Naive thymus-derived CD8-positive, alpha-beta T cell (primary cell): ENCODE data around the gene GPR139. TPM values are rescaled to one million over a fixed set of nuclear protein-coding genes. Genes with fewer than 3 reads are reported as not detected.

Source experiments
- ATAC-seq, 2 donors: fragments of 150-1000 bp; cut with Tn5 transposase in 1 of 2; sonication (Bioruptor Pico), chemical (Tn5 transposase) in 1 of 2; 1 replicate in 1 of 2; 2 replicates in 1 of 2; pipeline ENCODE4 v1.10.0; 2021; ENCODE audit warnings: mild to moderate bottlenecking in 2 of 2, moderate library complexity in 2 of 2
- POLR2A ChIA-PET: fragments of 350-600 bp; sonication (Branson Sonifier 250); formaldehyde crosslinking; loops from one replicate; lab custom pipeline; 2021; ENCODE audit warnings: antibody characterized with exemption; lab: Charles Lee
- DNase-seq, 10 donors: peaks; one replicate each; pipeline versions ENCODE4 v3.0.0 to v3.0.0-alpha.2; 2020 to 2022
- H3K27ac Mint-ChIP-seq, 10 donors: one replicate each; pipeline ENCODE4 v1.8.0; 2020 to 2022; ENCODE audit warnings: mild to moderate bottlenecking in 10 of 10, mixed read lengths in 10 of 10, moderate library complexity in 4 of 10, inconsistent platforms in 1 of 10
- H3K27me3 Mint-ChIP-seq, 5 donors: one replicate each; pipeline ENCODE4 v1.8.0; 2021 to 2022; ENCODE audit warnings: mixed read lengths in 5 of 5
- H3K36me3 Mint-ChIP-seq, 3 donors: one replicate each; pipeline ENCODE4 v1.8.0; 2020 to 2022; ENCODE audit warnings: mixed read lengths in 3 of 3, mild to moderate bottlenecking in 2 of 3, inconsistent platforms in 1 of 3
- H3K4me1 Mint-ChIP-seq, 4 donors: one replicate each; pipeline ENCODE4 v1.8.0; 2021 to 2022; ENCODE audit warnings: mixed read lengths in 4 of 4
- H3K4me3 Mint-ChIP-seq, 10 donors: one replicate each; pipeline ENCODE4 v1.8.0; 2020 to 2022; ENCODE audit warnings: mild to moderate bottlenecking in 10 of 10, mixed read lengths in 10 of 10, moderate library complexity in 6 of 10, inconsistent platforms in 1 of 10
- H3K9me3 Mint-ChIP-seq, 9 donors: one replicate each; pipeline ENCODE4 v1.8.0; 2020 to 2022; ENCODE audit warnings: mixed read lengths in 9 of 9, mild to moderate bottlenecking in 3 of 9, inconsistent platforms in 1 of 9, moderate library complexity in 1 of 9
- polyA plus RNA-seq, 3 donors: library from polyadenylated mRNA; unstranded; fragments of 300-500 nt; fragmentation: Illumina TruSeq; gene quantifications; one replicate each; pipeline ENCODE4 v1.2.3, GENCODE V29; 2021
- total RNA-seq, 8 experiments: library from RNA in 2 of 8; stranded (reverse) in 2 of 8; gene quantifications; one replicate each; pipeline ENCODE4 v1.2.3 and lab custom pipeline; 2021 to 2026

GPR139 gene
- total RNA-seq (not detected), polyA plus RNA-seq (not detected), total RNA-seq (lab: John Stamatoyannopoulos, UW) (0 reads per million in 6 experiments)

DNA sequence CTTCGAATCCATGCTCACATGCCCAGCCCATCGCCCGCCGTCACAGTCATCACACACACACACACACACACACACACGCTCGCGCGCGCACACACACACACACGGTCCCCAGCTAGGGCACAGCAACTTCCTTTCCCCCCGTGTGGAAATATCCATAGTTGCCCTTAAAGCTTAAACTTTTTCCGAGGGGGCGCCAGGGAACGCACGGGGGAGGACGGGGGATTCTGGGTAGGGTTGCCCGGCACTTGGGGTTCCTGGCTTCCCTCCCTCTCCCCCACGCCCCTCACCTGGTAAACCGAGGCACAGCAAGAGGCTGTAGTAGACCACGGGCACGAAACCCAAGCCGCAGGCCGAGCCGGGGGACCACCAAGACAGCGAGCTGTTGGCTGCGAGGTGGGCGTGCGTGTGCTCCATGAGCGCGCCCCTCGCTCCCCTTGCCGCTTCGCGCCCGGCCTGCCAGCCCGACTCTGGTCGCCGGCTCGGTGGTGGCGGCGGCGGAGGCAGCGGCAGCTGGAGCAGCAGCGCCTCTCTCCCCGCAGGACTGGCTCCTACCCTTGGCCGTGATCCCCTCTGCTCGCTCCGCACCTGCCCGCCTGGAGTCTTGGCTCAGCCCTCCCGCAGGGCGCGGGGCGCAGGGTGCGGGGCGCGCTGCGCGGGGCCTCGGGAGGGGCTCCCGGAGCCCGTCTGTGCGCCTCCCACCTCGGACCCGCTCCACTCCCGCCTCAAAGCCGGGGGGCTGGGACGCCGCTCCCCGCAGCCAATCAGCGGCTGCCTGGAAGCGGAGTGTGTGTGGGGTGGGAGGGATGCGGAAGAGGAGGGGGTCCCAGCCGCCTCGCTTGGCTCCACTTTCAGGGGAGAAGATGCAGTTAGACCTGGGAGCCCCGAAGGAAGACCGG lies at the start of gene GPR139:
GPR139 (minus strand) TSS at position 688 of the 896 bp plus-strand sequence; CDS start at position 414, 274 bp downstream.
- Mint-ChIP-seq H3K36me3 (no peaks in the 10 kb centered on the region), H3K4me1 (peaks cover 0 to 1% (median 0%) of the 10 kb centered on the region in 4 donors), H3K27ac (no peak within 1 kb of the TSS), H3K9me3 (peaks cover 1 to 22% (median 6%) of the 10 kb centered on the region in 9 donors), H3K4me3 (no peak within 1 kb of the TSS), H3K27me3 (peaks cover 33 to 52% (median 42%) of the 10 kb centered on the region in 5 donors)
- DNase-seq (no peak), ATAC-seq (no peak)
- POLR2A ChIA-PET, result no interaction called here

- Mint-ChIP-seq H3K9me3 (peaks cover 5 to 36% (median 19%) of the 10 kb centered on the region in 9 donors), H3K4me1 (no peaks in the 10 kb centered on the region), H3K27me3 (peaks cover 9 to 14% (median 10%) of the 10 kb centered on the region in 5 donors), H3K36me3 (peaks cover 0 to 9% (median 0%) of the 10 kb centered on the region in 3 donors), H3K4me3 (no peak overlapping the region), H3K27ac (no peak overlapping the region)
- ATAC-seq (no peak), DNase-seq (no peak)
- POLR2A ChIA-PET, result no interaction called here
These were observed 48.3 kb upstream of the GPR139 start for GRCh38 chr16:20122011-20122410.

- DNase-seq (no peak), ATAC-seq (no peak)
- H3K4me1 Mint-ChIP-seq, result no peaks in the 10 kb centered on the region
- H3K27ac Mint-ChIP-seq, result no peak overlapping the region
- H3K4me3 Mint-ChIP-seq, result no peak overlapping the region
- peaks cover 0 to 10% (median 6%) of the 10 kb centered on the region in 5 donors for H3K27me3 Mint-ChIP-seq
- peaks cover 0 to 10% (median 2%) of the 10 kb centered on the region in 9 donors for H3K9me3 Mint-ChIP-seq
- no peaks in the 10 kb centered on the region for H3K36me3 Mint-ChIP-seq
- POLR2A ChIA-PET, result no interaction called here
These were observed 40.7 kb upstream of the GPR139 start for GRCh38 chr16:20114356-20114755.

DNA sequence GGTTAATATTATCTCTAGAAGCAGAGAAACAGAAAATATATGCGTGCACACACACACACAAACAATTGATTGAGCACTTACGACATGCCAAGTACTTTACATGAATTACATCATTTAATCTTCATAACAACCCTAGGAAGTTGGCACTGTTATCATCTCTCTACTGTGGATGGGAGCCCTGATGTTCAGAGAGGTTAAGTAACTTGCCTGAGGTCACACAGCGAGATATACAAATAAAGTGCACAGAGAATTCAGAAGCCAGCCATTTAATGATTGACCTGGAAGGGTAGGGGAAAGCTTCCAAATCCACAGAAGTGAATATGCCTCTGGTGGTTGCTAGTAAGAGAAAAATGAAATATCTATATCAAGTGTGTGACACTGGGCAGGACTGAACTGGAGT lies 37.5 kb upstream of the GPR139 start:
- Mint-ChIP-seq H3K9me3 (peaks cover 0 to 10% (median 1%) of the 10 kb centered on the region in 9 donors), H3K36me3 (no peaks in the 10 kb centered on the region), H3K27ac (no peak overlapping the region), H3K4me3 (no peak overlapping the region), H3K27me3 (peaks cover 0 to 14% (median 8%) of the 10 kb centered on the region in 5 donors), H3K4me1 (no peaks in the 10 kb centered on the region)
- no peak for ATAC-seq
- no peak for DNase-seq
- POLR2A ChIA-PET, result no interaction called here

DNA sequence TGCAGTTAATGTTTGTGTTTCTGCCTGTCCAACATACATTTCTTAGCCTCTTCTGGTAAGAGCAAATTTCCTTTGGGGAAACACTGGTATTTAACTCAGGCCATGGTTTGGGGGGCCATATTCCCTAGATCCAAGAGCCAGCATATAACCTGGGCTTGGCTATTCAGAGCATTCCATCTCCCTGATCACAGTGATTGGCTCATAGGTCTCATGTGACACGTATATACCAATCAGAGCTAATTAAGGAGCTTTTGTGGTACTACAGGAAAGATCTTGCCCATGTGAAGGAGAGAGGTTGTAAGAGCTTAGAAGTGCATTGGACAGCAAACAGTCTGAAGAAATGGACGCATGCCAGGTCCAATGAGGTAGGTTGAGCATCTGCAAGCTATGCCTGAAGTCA lies 33.4 kb upstream of the GPR139 start:
- H3K4me1 Mint-ChIP-seq, result no peaks in the 10 kb centered on the region
- no peak overlapping the region for H3K4me3 Mint-ChIP-seq

GRCh38 chr16:20104563-20105183 lies 31.0 kb upstream of the GPR139 start:
- ATAC-seq (no peak), DNase-seq (no peak)
- H3K36me3 Mint-ChIP-seq, result no peaks in the 10 kb centered on the region
- H3K4me1 Mint-ChIP-seq, result no peaks in the 10 kb centered on the region
- no peak overlapping the region for H3K27ac Mint-ChIP-seq
- peaks cover 0 to 10% (median 2%) of the 10 kb centered on the region in 9 donors for H3K9me3 Mint-ChIP-seq
- H3K27me3 Mint-ChIP-seq, result peaks cover 3 to 12% (median 8%) of the 10 kb centered on the region in 5 donors
- POLR2A ChIA-PET, result no interaction called here
- no peak overlapping the region for H3K4me3 Mint-ChIP-seq

More for the DNA sequence above, 33.4 kb upstream of the GPR139 start:
- no peak overlapping the region for H3K27ac Mint-ChIP-seq
- H3K9me3 Mint-ChIP-seq, result peaks cover 0 to 10% (median 1%) of the 10 kb centered on the region in 9 donors
- no peaks in the 10 kb centered on the region for H3K36me3 Mint-ChIP-seq
- POLR2A ChIA-PET, result no interaction called here
- peaks cover 3 to 14% (median 10%) of the 10 kb centered on the region in 5 donors for H3K27me3 Mint-ChIP-seq
- ATAC-seq (no peak), DNase-seq (no peak)

- Mint-ChIP-seq H3K4me3 (no peak overlapping the region), H3K27ac (no peak overlapping the region), H3K4me1 (no peaks in the 10 kb centered on the region), H3K27me3 (peaks cover 3 to 9% (median 4%) of the 10 kb centered on the region in 5 donors), H3K36me3 (peaks cover 0 to 5% (median 0%) of the 10 kb centered on the region in 3 donors), H3K9me3 (peaks cover 0 to 9% (median 2%) of the 10 kb centered on the region in 9 donors)
- no peak for DNase-seq
- ATAC-seq, result no peak
- POLR2A ChIA-PET, result no interaction called here
These were observed 28.8 kb upstream of the GPR139 start for GRCh38 chr16:20102521-20102920.

DNA sequence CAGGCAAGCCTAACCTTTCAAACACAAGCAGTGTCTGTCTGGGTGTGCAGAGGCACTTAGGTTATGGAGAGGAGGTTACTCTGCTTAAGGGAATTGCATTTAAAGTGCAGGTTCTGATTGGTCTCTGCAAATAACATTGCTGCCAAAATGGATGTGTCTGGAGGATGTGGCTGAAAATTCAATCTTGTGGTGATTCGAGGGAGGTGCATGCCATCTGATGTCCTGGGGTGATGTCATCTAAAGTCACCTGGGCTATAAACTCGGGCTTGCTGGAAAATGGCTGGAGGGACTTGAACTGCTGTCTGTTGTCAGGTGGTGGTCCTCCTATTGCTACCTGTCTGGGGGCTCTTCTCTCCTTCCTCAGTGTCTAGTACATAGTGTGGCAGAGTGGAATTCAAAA lies 28.3 kb upstream of the GPR139 start:
- Mint-ChIP-seq H3K4me1 (no peaks in the 10 kb centered on the region), H3K27me3 (peaks cover 3 to 9% (median 9%) of the 10 kb centered on the region in 5 donors), H3K36me3 (peaks cover 0 to 5% (median 0%) of the 10 kb centered on the region in 3 donors), H3K27ac (no peak overlapping the region), H3K4me3 (no peak overlapping the region), H3K9me3 (peaks cover 0 to 9% (median 2%) of the 10 kb centered on the region in 9 donors)
- ATAC-seq (no peak), DNase-seq (no peak)
- POLR2A ChIA-PET, result no interaction called here

DNA sequence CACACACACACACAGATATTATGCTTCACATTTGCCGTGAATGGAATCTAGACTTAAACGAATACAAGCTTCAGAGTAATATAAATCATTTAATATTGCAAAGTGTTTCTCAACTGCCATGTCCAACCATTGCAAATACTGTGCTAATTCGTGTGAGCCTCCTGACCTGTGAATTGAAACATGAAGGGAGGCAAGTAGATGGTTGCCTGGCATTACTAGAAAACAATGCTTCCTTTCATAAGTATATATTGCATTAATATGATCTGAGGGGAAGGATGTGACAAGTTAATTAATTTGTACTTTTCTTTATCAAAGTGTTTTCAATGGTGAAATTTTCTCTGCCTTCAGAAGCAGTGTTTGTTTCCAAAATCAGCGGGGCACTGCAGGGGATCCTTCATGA lies 25.7 kb upstream of the GPR139 start:
- Mint-ChIP-seq H3K4me3 (no peak overlapping the region), H3K9me3 (peaks cover 0 to 13% (median 2%) of the 10 kb centered on the region in 9 donors), H3K27me3 (peaks cover 5 to 22% (median 9%) of the 10 kb centered on the region in 5 donors), H3K4me1 (no peaks in the 10 kb centered on the region), H3K36me3 (peaks cover 0 to 5% (median 0%) of the 10 kb centered on the region in 3 donors), H3K27ac (no peak overlapping the region)
- POLR2A ChIA-PET, result no interaction called here
- DNase-seq (no peak), ATAC-seq (no peak)

DNA sequence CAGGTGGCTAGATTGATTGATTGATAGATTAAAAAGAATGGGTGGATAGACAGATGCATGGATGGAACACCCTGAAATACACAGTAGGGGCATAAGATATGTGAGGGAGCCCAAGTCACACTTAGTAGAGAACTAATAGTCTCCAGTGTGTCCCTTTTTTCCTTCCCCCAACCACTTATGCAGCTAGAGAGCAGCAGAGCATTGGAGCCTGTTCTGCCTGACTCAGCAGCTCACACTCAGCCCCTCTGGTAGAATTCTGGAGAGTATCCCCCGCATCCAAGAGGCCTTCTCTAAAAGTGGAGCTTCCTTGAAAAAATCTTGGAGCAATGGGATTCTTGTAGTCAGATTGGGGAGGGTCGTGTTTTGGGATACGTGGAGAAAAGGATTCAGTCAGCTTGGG lies 20.5 kb upstream of the GPR139 start:
- no peak for DNase-seq
- no peaks in the 10 kb centered on the region for H3K4me1 Mint-ChIP-seq
- H3K9me3 Mint-ChIP-seq, result peaks cover 0 to 21% (median 3%) of the 10 kb centered on the region in 9 donors
- H3K27me3 Mint-ChIP-seq, result peaks cover 2 to 22% (median 11%) of the 10 kb centered on the region in 5 donors
- H3K36me3 Mint-ChIP-seq, result peaks cover 0 to 5% (median 0%) of the 10 kb centered on the region in 3 donors
- no peak overlapping the region for H3K27ac Mint-ChIP-seq
- POLR2A ChIA-PET, result no interaction called here
- H3K4me3 Mint-ChIP-seq, result no peak overlapping the region
- ATAC-seq, result no peak

- ATAC-seq (no peak), DNase-seq (no peak)
- no peak overlapping the region for H3K27ac Mint-ChIP-seq
- H3K27me3 Mint-ChIP-seq, result peaks cover 0 to 19% (median 0%) of the 10 kb centered on the region in 5 donors
- POLR2A ChIA-PET, result no interaction called here
- H3K4me1 Mint-ChIP-seq, result no peaks in the 10 kb centered on the region
- H3K4me3 Mint-ChIP-seq, result no peak overlapping the region
- peaks cover 0 to 21% (median 3%) of the 10 kb centered on the region in 9 donors for H3K9me3 Mint-ChIP-seq
- no peaks in the 10 kb centered on the region for H3K36me3 Mint-ChIP-seq
These were observed 15.7 kb upstream of the GPR139 start for GRCh38 chr16:20089246-20089965.

DNA sequence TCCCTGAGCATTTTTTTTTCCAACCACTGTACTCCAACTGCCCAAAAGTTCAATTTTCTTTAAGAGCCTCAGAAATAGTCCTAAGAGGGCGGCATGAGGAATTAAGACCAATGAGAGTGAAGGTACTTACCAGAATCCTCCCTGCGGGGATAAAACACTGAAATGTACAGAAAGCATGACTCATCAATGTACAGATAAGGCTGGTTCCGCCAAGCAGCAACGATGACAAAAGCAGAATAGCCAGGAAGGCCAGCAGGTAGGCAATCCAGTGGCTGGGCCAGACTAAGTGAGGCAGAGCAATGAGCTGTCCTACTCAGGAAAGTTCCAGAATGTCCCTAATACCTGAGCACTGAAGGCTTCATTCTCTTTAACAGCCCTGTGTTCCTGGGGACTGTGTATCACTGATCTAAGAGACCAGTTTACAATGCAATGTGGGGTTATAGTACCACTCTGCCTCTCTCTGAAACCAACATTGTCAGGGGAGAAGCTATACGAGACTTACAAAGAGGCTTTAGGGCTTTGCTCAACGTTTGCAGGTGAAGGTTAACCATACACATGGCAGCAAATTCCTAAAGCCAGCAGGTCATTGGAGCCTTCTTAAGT lies 11.0 kb upstream of the GPR139 start:
- peaks cover 0 to 9% (median 0%) of the 10 kb centered on the region in 9 donors for H3K9me3 Mint-ChIP-seq
- H3K36me3 Mint-ChIP-seq, result no peaks in the 10 kb centered on the region
- ATAC-seq (no peak), DNase-seq (no peak)
- peaks cover 0 to 20% (median 12%) of the 10 kb centered on the region in 5 donors for H3K27me3 Mint-ChIP-seq
- peaks cover 0 to 3% (median 0%) of the 10 kb centered on the region in 4 donors for H3K4me1 Mint-ChIP-seq
- no peak overlapping the region for H3K27ac Mint-ChIP-seq
- no peak overlapping the region for H3K4me3 Mint-ChIP-seq
- POLR2A ChIA-PET, result no interaction called here
